GM21723 (cell line): ENCODE data around the gene GDF2.

ENCODE experiments used
- ATAC-seq: cut with Tn5 transposase; IDR thresholded peaks from one replicate; pipeline ENCODE4 v1.9.1; 2021; ENCODE audit warnings: mild to moderate bottlenecking, moderate library complexity; ENCODE audit not compliant: unreplicated experiment

The GDF2 gene

GRCh38 chr10:47366731-47367460, 44.6 kb downstream of the GDF2 start:
- ATAC-seq = no peak

GRCh38 chr10:47367646-47368045, 45.4 kb downstream of the GDF2 start:
- no peak for ATAC-seq

- ATAC-seq = no peak
Observed at GRCh38 chr10:47368431-47369180, 46.4 kb downstream of the GDF2 start.

GRCh38 chr10:47369251-47369894, 47.1 kb downstream of the GDF2 start:
- ATAC-seq = no peak

- no peak for ATAC-seq
Observed at GRCh38 chr10:47370015-47370767, 47.9 kb downstream of the GDF2 start.

GRCh38 chr10:47370878-47371277, 48.6 kb downstream of the GDF2 start:
- no peak for ATAC-seq

GRCh38 chr10:47371629-47372485, 49.6 kb downstream of the GDF2 start:
- no peak for ATAC-seq

- ATAC-seq = no peak
Observed at GRCh38 chr10:47372726-47373125, 50.5 kb downstream of the GDF2 start.

- no peak for ATAC-seq
Observed at GRCh38 chr10:47374611-47375536, 52.6 kb downstream of the GDF2 start.

- no peak for ATAC-seq
Observed at GRCh38 chr10:47376522-47377220, 54.4 kb downstream of the GDF2 start.
